ENCODE data around the gene RPL12.
A peak's percentile ranks its signal among the peaks of the same experiment; 100 is the strongest.

Gene RPL12

GRCh38 chr9:127407492-127407843, 43.7 kb downstream of the RPL12 start:
- no peak overlapping the region for H3K4me3 ChIP-seq (ENCODE audit: low read depth in 1 of 2, low read length in 2 of 2)
- H3K9ac ChIP-seq (ENCODE audit: low read depth in 1 of 2, low read length in 2 of 2): no peak overlapping the region
- no peak overlapping the region for H3K27ac ChIP-seq (ENCODE audit: low read depth, low read length)
- no peaks in the 10 kb centered on the region for H3K27me3 ChIP-seq (ENCODE audit: control insufficient read depth in 1 of 2, insufficient read depth in 2 of 2, low read length in 2 of 2)
- peaks cover 21 to 28% of the 10 kb centered on the region in 2 donors for H3K36me3 ChIP-seq (ENCODE audit: control insufficient read depth in 1 of 2, insufficient read depth in 2 of 2, low read length in 2 of 2)
- H3K9me3 ChIP-seq (ENCODE audit: control insufficient read depth in 1 of 2, low read length in 2 of 2): no peaks in the 10 kb centered on the region
- no peaks in the 10 kb centered on the region for H3K4me1 ChIP-seq (ENCODE audit: control insufficient read depth in 1 of 2, insufficient read depth in 2 of 2, low read length in 2 of 2)

- no peak overlapping the region for H3K9ac ChIP-seq (ENCODE audit: low read depth in 1 of 2, low read length in 2 of 2)
- no peaks in the 10 kb centered on the region for H3K4me1 ChIP-seq (ENCODE audit: control insufficient read depth in 1 of 2, insufficient read depth in 2 of 2, low read length in 2 of 2)
- peaks cover 21 to 33% of the 10 kb centered on the region in 2 donors for H3K36me3 ChIP-seq (ENCODE audit: control insufficient read depth in 1 of 2, insufficient read depth in 2 of 2, low read length in 2 of 2)
- no peak overlapping the region for H3K4me3 ChIP-seq (ENCODE audit: low read depth in 1 of 2, low read length in 2 of 2)
- no peaks in the 10 kb centered on the region for H3K27me3 ChIP-seq (ENCODE audit: control insufficient read depth in 1 of 2, insufficient read depth in 2 of 2, low read length in 2 of 2)
- no peak overlapping the region for H3K27ac ChIP-seq (ENCODE audit: low read depth, low read length)
- no peaks in the 10 kb centered on the region for H3K9me3 ChIP-seq (ENCODE audit: control insufficient read depth in 1 of 2, low read length in 2 of 2)
Observed at GRCh38 chr9:127406799-127407491, 44.3 kb downstream of the RPL12 start.

GRCh38 chr9:127405344-127406125, 45.7 kb downstream of the RPL12 start:
- no peak overlapping the region for H3K27ac ChIP-seq (ENCODE audit: low read depth, low read length)
- peaks cover 21 to 43% of the 10 kb centered on the region in 2 donors for H3K36me3 ChIP-seq (ENCODE audit: control insufficient read depth in 1 of 2, insufficient read depth in 2 of 2, low read length in 2 of 2)
- H3K4me1 ChIP-seq (ENCODE audit: control insufficient read depth in 1 of 2, insufficient read depth in 2 of 2, low read length in 2 of 2): no peaks in the 10 kb centered on the region
- no peaks in the 10 kb centered on the region for H3K9me3 ChIP-seq (ENCODE audit: control insufficient read depth in 1 of 2, low read length in 2 of 2)
- H3K4me3 ChIP-seq (ENCODE audit: low read depth in 1 of 2, low read length in 2 of 2): no peak overlapping the region
- no peaks in the 10 kb centered on the region for H3K27me3 ChIP-seq (ENCODE audit: control insufficient read depth in 1 of 2, insufficient read depth in 2 of 2, low read length in 2 of 2)
- H3K9ac ChIP-seq (ENCODE audit: low read depth in 1 of 2, low read length in 2 of 2): no peak overlapping the region

GRCh38 chr9:127404631-127405030, 46.6 kb downstream of the RPL12 start:
- Histone ChIP-seq H3K9me3 (ENCODE audit: control insufficient read depth in 1 of 2, low read length in 2 of 2) (no peaks in the 10 kb centered on the region), H3K27me3 (ENCODE audit: control insufficient read depth in 1 of 2, insufficient read depth in 2 of 2, low read length in 2 of 2) (no peaks in the 10 kb centered on the region), H3K4me3 (ENCODE audit: low read depth in 1 of 2, low read length in 2 of 2) (no peak overlapping the region), H3K4me1 (ENCODE audit: control insufficient read depth in 1 of 2, insufficient read depth in 2 of 2, low read length in 2 of 2) (no peaks in the 10 kb centered on the region), H3K36me3 (ENCODE audit: control insufficient read depth in 1 of 2, insufficient read depth in 2 of 2, low read length in 2 of 2) (peaks cover 21 to 43% of the 10 kb centered on the region in 2 donors), H3K27ac (ENCODE audit: low read depth, low read length) (no peak overlapping the region), H3K9ac (ENCODE audit: low read depth in 1 of 2, low read length in 2 of 2) (no peak overlapping the region)

- no peaks in the 10 kb centered on the region for H3K27me3 ChIP-seq (ENCODE audit: control insufficient read depth in 1 of 2, insufficient read depth in 2 of 2, low read length in 2 of 2)
- H3K27ac ChIP-seq (ENCODE audit: low read depth, low read length): no peak overlapping the region
- H3K36me3 ChIP-seq (ENCODE audit: control insufficient read depth in 1 of 2, insufficient read depth in 2 of 2, low read length in 2 of 2): peaks cover 21 to 43% of the 10 kb centered on the region in 2 donors
- no peaks in the 10 kb centered on the region for H3K9me3 ChIP-seq (ENCODE audit: control insufficient read depth in 1 of 2, low read length in 2 of 2)
- H3K9ac ChIP-seq (ENCODE audit: low read depth in 1 of 2, low read length in 2 of 2): no peak overlapping the region
- no peak overlapping the region for H3K4me3 ChIP-seq (ENCODE audit: low read depth in 1 of 2, low read length in 2 of 2)
- peaks cover 1 to 4% of the 10 kb centered on the region in 2 donors for H3K4me1 ChIP-seq (ENCODE audit: control insufficient read depth in 1 of 2, insufficient read depth in 2 of 2, low read length in 2 of 2)
Observed at GRCh38 chr9:127403507-127404192, 47.6 kb downstream of the RPL12 start.

- H3K9me3 ChIP-seq (ENCODE audit: control insufficient read depth in 1 of 2, low read length in 2 of 2): no peaks in the 10 kb centered on the region
- peaks cover 10% of the 10 kb centered on the region in 2 donors for H3K4me1 ChIP-seq (ENCODE audit: control insufficient read depth in 1 of 2, insufficient read depth in 2 of 2, low read length in 2 of 2)
- no peaks in the 10 kb centered on the region for H3K27me3 ChIP-seq (ENCODE audit: control insufficient read depth in 1 of 2, insufficient read depth in 2 of 2, low read length in 2 of 2)
- no peak overlapping the region for H3K9ac ChIP-seq (ENCODE audit: low read depth in 1 of 2, low read length in 2 of 2)
- H3K4me3 ChIP-seq (ENCODE audit: low read depth in 1 of 2, low read length in 2 of 2): no peak overlapping the region
- no peak overlapping the region for H3K27ac ChIP-seq (ENCODE audit: low read depth, low read length)
- peaks cover 21 to 43% of the 10 kb centered on the region in 2 donors for H3K36me3 ChIP-seq (ENCODE audit: control insufficient read depth in 1 of 2, insufficient read depth in 2 of 2, low read length in 2 of 2)
Observed at GRCh38 chr9:127402401-127403090, 48.7 kb downstream of the RPL12 start.

- H3K9me3 ChIP-seq (ENCODE audit: control insufficient read depth in 1 of 2, low read length in 2 of 2): no peaks in the 10 kb centered on the region
- no peak overlapping the region for H3K27ac ChIP-seq (ENCODE audit: low read depth, low read length)
- no peaks in the 10 kb centered on the region for H3K27me3 ChIP-seq (ENCODE audit: control insufficient read depth in 1 of 2, insufficient read depth in 2 of 2, low read length in 2 of 2)
- no peak overlapping the region for H3K4me3 ChIP-seq (ENCODE audit: low read depth in 1 of 2, low read length in 2 of 2)
- H3K36me3 ChIP-seq (ENCODE audit: control insufficient read depth in 1 of 2, insufficient read depth in 2 of 2, low read length in 2 of 2): peaks cover 7 to 26% of the 10 kb centered on the region in 2 donors
- no peak overlapping the region for H3K9ac ChIP-seq (ENCODE audit: low read depth in 1 of 2, low read length in 2 of 2)
- H3K4me1 ChIP-seq (ENCODE audit: control insufficient read depth in 1 of 2, insufficient read depth in 2 of 2, low read length in 2 of 2): peaks cover 16 to 18% of the 10 kb centered on the region in 2 donors
Observed at GRCh38 chr9:127399736-127400269, 51.4 kb downstream of the RPL12 start.

- H3K9ac ChIP-seq (ENCODE audit: low read depth in 1 of 2, low read length in 2 of 2): peak overlapping the region in 1 of 2 donors; percentile 66
- H3K4me1 ChIP-seq (ENCODE audit: control insufficient read depth in 1 of 2, insufficient read depth in 2 of 2, low read length in 2 of 2): peaks cover 16 to 18% of the 10 kb centered on the region in 2 donors
- H3K27ac ChIP-seq (ENCODE audit: low read depth, low read length): no peak overlapping the region
- no peaks in the 10 kb centered on the region for H3K27me3 ChIP-seq (ENCODE audit: control insufficient read depth in 1 of 2, insufficient read depth in 2 of 2, low read length in 2 of 2)
- H3K4me3 ChIP-seq (ENCODE audit: low read depth in 1 of 2, low read length in 2 of 2): peak overlapping the region; percentile 69 to 76
- H3K36me3 ChIP-seq (ENCODE audit: control insufficient read depth in 1 of 2, insufficient read depth in 2 of 2, low read length in 2 of 2): peaks cover 2 to 21% of the 10 kb centered on the region in 2 donors
- H3K9me3 ChIP-seq (ENCODE audit: control insufficient read depth in 1 of 2, low read length in 2 of 2): no peaks in the 10 kb centered on the region
Observed at GRCh38 chr9:127398715-127399400, 52.3 kb downstream of the RPL12 start.

- H3K9ac ChIP-seq (ENCODE audit: low read depth in 1 of 2, low read length in 2 of 2): peak overlapping the region; percentile 48 to 66
- H3K27me3 ChIP-seq (ENCODE audit: control insufficient read depth in 1 of 2, insufficient read depth in 2 of 2, low read length in 2 of 2): no peaks in the 10 kb centered on the region
- peaks cover 0 to 18% of the 10 kb centered on the region in 2 donors for H3K36me3 ChIP-seq (ENCODE audit: control insufficient read depth in 1 of 2, insufficient read depth in 2 of 2, low read length in 2 of 2)
- H3K4me1 ChIP-seq (ENCODE audit: control insufficient read depth in 1 of 2, insufficient read depth in 2 of 2, low read length in 2 of 2): peaks cover 16 to 18% of the 10 kb centered on the region in 2 donors
- H3K4me3 ChIP-seq (ENCODE audit: low read depth in 1 of 2, low read length in 2 of 2): peak overlapping the region; percentile 69 to 76
- H3K27ac ChIP-seq (ENCODE audit: low read depth, low read length): no peak overlapping the region
- H3K9me3 ChIP-seq (ENCODE audit: control insufficient read depth in 1 of 2, low read length in 2 of 2): no peaks in the 10 kb centered on the region
Observed at GRCh38 chr9:127398275-127398647, 52.9 kb downstream of the RPL12 start.
